SU-DHL-6 (cell line): ENCODE measurements around the gene ST6GALNAC4.

ENCODE experiments used
- CTCF ChIP-seq: fragments of 200-600 bp; sonication (generic); IDR thresholded peaks from one replicate; pipeline ENCODE4 v1.5.1; 2017; ENCODE audit warnings: antibody characterized with exemption, mild to moderate bottlenecking, low read length, moderate library complexity; ENCODE audit not compliant: insufficient read depth, poor library complexity, severe bottlenecking
- EZH2phosphoT487 ChIP-seq: fragments of 200-600 bp; sonication (generic), shearing (Covaris generic); conservative IDR thresholded peaks from 2 replicates; pipeline ENCODE4 v1.6.1; 2018; ENCODE audit warnings: mild to moderate bottlenecking, antibody characterized with exemption, low read length, moderate library complexity, mixed read lengths

- TF ChIP-seq CTCF (no peak), EZH2phosphoT487 (no peak)
These were observed 4.0 kb downstream of the ST6GALNAC4 start for GRCh38 chr9:127912882-127913281.
